NCI-H1694 treated with DMSO at 0.1 percent for 48 hours (cell line): ENCODE measurements around the gene B4GALT7.

Experiments
- DNase-seq: peaks from one replicate; lab custom pipeline; 2025; lab: John Stamatoyannopoulos, UW

The B4GALT7 gene

GRCh38 chr5:177594071-177594470, 5.9 kb upstream of the B4GALT7 start:
- no peak for DNase-seq

- DNase-seq: no peak
Measured at GRCh38 chr5:177595026-177595585, 4.8 kb upstream of the B4GALT7 start.

GRCh38 chr5:177595991-177596774, 3.7 kb upstream of the B4GALT7 start:
- DNase-seq: no peak

GRCh38 chr5:177596775-177597238, 3.1 kb upstream of the B4GALT7 start:
- DNase-seq: no peak

GRCh38 chr5:177598477-177598876, 1.5 kb upstream of the B4GALT7 start:
- DNase-seq: no peak

GRCh38 chr5:177600508-177601018, 631 bp downstream of the B4GALT7 start:
- no peak for DNase-seq

- no peak for DNase-seq
Measured at GRCh38 chr5:177601126-177601525, 1.2 kb downstream of the B4GALT7 start.

GRCh38 chr5:177601577-177602457, 1.9 kb downstream of the B4GALT7 start:
- DNase-seq: no peak

- DNase-seq: no peak
Measured at GRCh38 chr5:177602458-177602830, 2.5 kb downstream of the B4GALT7 start.

- no peak for DNase-seq
Measured at GRCh38 chr5:177603631-177604030, 3.7 kb downstream of the B4GALT7 start.

GRCh38 chr5:177604116-177604521, 4.2 kb downstream of the B4GALT7 start:
- no peak for DNase-seq

GRCh38 chr5:177604656-177605055, 4.7 kb downstream of the B4GALT7 start:
- no peak for DNase-seq

- DNase-seq: no peak
Measured at GRCh38 chr5:177605078-177605477, 5.1 kb downstream of the B4GALT7 start.

- DNase-seq: no peak
Measured at GRCh38 chr5:177605667-177606066, 5.7 kb downstream of the B4GALT7 start.

GRCh38 chr5:177606071-177607051, 6.4 kb downstream of the B4GALT7 start:
- DNase-seq: no peak

GRCh38 chr5:177607115-177607451, 7.2 kb downstream of the B4GALT7 start:
- no peak for DNase-seq

GRCh38 chr5:177607452-177608192, 7.7 kb downstream of the B4GALT7 start:
- peak; percentile 68 for DNase-seq

GRCh38 chr5:177608243-177609075, 8.5 kb downstream of the B4GALT7 start:
- DNase-seq: no peak
